ENCODE results near the gene FAM156B. TPM values are rescaled to one million over a fixed set of nuclear protein-coding genes. Genes with fewer than 3 reads are reported as not detected.
"Not testable (repeated sequence)": the region's sequence is repeated elsewhere in the genome, so short reads cannot be mapped to it uniquely, and the experiment has no call there.

The FAM156B gene
- total RNA-seq, 2 donors from 2014 or later, result 8.0 to 44.8 TPM

DNA sequence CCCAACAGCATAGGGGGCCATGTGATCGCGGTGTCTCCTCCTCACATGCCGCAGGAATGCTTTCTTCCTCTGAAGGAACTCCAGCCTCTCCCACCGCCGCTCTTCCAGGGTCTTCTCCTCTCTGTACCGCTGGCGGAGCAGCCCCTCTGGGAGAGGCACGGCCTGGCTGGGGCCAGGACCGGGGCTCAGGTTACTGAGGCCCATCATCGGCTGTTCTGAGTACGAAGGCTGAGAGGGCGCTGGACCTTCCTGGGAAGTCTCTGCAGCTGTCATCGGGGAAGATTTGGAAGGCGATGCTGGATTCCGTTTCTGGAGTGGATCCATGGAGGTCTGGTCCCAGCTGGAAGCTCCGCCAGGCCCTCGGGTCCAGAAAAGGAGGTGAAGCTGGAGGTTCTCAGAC lies 51.1 kb downstream of the FAM156B start:
- H3K27ac ChIP-seq; ATAC-seq; H3K9me3 ChIP-seq; H3K4me3 ChIP-seq; DNase-seq; intact Hi-C loops (cut with DNase I); H3K36me3 ChIP-seq (replicated peaks in 1 of 2; ENCODE audit: insufficient read depth in 1 of 2, low read depth in 2 of 2); H3K4me1 ChIP-seq; H3K27me3 ChIP-seq: not testable (repeated sequence)
- no CpG with 5 or more reads among the region's 17 CpGs for WGBS, 2 donors

- H3K27me3 ChIP-seq; H3K36me3 ChIP-seq (replicated peaks in 1 of 2; ENCODE audit: insufficient read depth in 1 of 2, low read depth in 2 of 2); H3K4me1 ChIP-seq; H3K27ac ChIP-seq; intact Hi-C loops (cut with DNase I); DNase-seq; ATAC-seq; H3K4me3 ChIP-seq; H3K9me3 ChIP-seq: not testable (repeated sequence)
- no CpG with 5 or more reads among the region's 4 CpGs for WGBS, 2 donors
Measured at GRCh38 chrX:52949325-52949724, 52.2 kb downstream of the FAM156B start.

- H3K36me3 ChIP-seq (replicated peaks in 1 of 2; ENCODE audit: insufficient read depth in 1 of 2, low read depth in 2 of 2); DNase-seq; H3K4me1 ChIP-seq; H3K27me3 ChIP-seq; H3K4me3 ChIP-seq; H3K27ac ChIP-seq; ATAC-seq; intact Hi-C loops (cut with DNase I); H3K9me3 ChIP-seq: not testable (repeated sequence)
- no CpG with 5 or more reads among the region's 10 CpGs for WGBS, 2 donors
Measured at GRCh38 chrX:52949884-52950283, 52.8 kb downstream of the FAM156B start.

Other genes starting within 250 kb of the FAM156B start
- gene SSX7, start 242.4 kb upstream of the FAM156B start, total RNA-seq, result not detected
- gene SSX2, start 190.2 kb upstream of the FAM156B start, total RNA-seq, result not detected
- gene SSX2B, start 146.1 kb upstream of the FAM156B start, total RNA-seq, result not detected
- not detected for gene SPANXN5, start 99.9 kb upstream of the FAM156B start, total RNA-seq
- gene XAGE5, start 86.0 kb upstream of the FAM156B start, total RNA-seq, result not detected
- not detected for gene XAGE3, start 29.2 kb upstream of the FAM156B start, total RNA-seq
- 10 to 100 TPM; 20.1 to 24.6 TPM for gene FAM156A, start 61.2 kb downstream of the FAM156B start, total RNA-seq
- under 1 TPM; 0.26 to 0.66 TPM for gene GPR173, start 151.5 kb downstream of the FAM156B start, total RNA-seq
- gene TSPYL2, start 185.0 kb downstream of the FAM156B start, total RNA-seq, result 10 to 100 TPM; 28.3 to 40.5 TPM
- gene KANTR, start 196.8 kb downstream of the FAM156B start, total RNA-seq, result 10 to 100 TPM; 12.2 to 13.0 TPM

All from body of pancreas (tissue), 4 donors.